ENCODE results near the gene MED20. TPM values are rescaled to one million over a fixed set of nuclear protein-coding genes. Genes with fewer than 3 reads are reported as not detected.

MED20 gene
- total RNA-seq, 1 experiment from 2014 or later: 28.5 TPM

DNA sequence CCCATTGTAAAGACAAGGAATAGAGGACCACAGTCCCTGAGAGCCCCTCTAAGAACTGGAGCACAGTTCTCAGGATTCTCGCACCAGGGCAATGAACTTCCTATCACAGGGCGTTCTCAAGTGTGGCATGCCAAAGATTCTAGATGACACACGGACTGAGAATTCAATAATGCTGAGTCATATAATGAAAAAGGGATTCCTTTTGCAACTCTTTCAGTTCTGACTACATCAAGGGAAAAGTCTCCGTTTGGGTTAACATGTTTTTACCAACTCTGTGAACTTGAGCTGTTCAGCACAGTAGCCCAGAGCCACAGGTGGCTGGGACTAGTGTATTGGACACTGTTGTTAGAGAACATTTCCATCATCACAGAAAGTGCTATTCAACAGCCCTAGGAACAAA, 3.4 kb downstream of the MED20 start:
- ChIA-PET CTCF (no interaction called here), POLR2A (ENCODE audit: unreplicated experiment) (no interaction called here)
- Histone ChIP-seq H3K4me2 (ENCODE audit: low read length) (peak overlapping the region; percentile 63), H3F3A (ENCODE audit: low read length, unreplicated experiment) (peaks cover 4% of the 10 kb centered on the region), H3K9me3 (ENCODE audit: low read length) (no peaks in the 10 kb centered on the region), H3K4me3 (ENCODE audit: low read length) (peak overlapping the region; percentile 37), H3K4me1 (ENCODE audit: insufficient read depth, low read length) (peaks cover 25% of the 10 kb centered on the region), H3K27ac (ENCODE audit: low read length) (peak overlapping the region; percentile 78), H3K9me2 (replicated peaks; ENCODE audit: low read length) (no peaks in the 10 kb centered on the region), H4K20me1 (ENCODE audit: low read length) (no peaks in the 10 kb centered on the region), H3K27me3 (ENCODE audit: low read length) (no peaks in the 10 kb centered on the region), H3K36me3 (ENCODE audit: low read depth, low read length) (peaks cover 18% of the 10 kb centered on the region), H2AFZ (ENCODE audit: low read length) (peak overlapping the region; percentile 8; the same call in 1 of the 2 replicates), H3K9ac (ENCODE audit: low read length) (peak overlapping the region; percentile 30), H3K79me2 (ENCODE audit: low read length) (peaks cover 71% of the 10 kb centered on the region)
- ATAC-seq (peak; percentile 67), DNase-seq (peak; percentile 97)
- no TSS peak for BruUV-seq (replicated peaks)
- intact Hi-C loops (cut with micrococcal nuclease): loop anchor here (1.0 kb wide), 2 partner anchors 22 to 70 kb away; partner anchors contain the start of gene USP49
- TF ChIP-seq EZH2 (IDR thresholded peaks at IDR 0.05; ENCODE audit: low read length, unreplicated experiment): no peak
- TF ChIP-seq, protein P1, sequence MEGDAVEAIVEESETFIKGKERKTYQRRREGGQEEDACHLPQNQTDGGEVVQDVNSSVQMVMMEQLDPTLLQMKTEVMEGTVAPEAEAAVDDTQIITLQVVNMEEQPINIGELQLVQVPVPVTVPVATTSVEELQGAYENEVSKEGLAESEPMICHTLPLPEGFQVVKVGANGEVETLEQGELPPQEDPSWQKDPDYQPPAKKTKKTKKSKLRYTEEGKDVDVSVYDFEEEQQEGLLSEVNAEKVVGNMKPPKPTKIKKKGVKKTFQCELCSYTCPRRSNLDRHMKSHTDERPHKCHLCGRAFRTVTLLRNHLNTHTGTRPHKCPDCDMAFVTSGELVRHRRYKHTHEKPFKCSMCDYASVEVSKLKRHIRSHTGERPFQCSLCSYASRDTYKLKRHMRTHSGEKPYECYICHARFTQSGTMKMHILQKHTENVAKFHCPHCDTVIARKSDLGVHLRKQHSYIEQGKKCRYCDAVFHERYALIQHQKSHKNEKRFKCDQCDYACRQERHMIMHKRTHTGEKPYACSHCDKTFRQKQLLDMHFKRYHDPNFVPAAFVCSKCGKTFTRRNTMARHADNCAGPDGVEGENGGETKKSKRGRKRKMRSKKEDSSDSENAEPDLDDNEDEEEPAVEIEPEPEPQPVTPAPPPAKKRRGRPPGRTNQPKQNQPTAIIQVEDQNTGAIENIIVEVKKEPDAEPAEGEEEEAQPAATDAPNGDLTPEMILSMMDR (conservative IDR thresholded peaks at IDR 0.05; ENCODE audit: low read depth, low read length): no peak
- TF ChIP-seq EZH2phosphoT487 (IDR thresholded peaks at IDR 0.05; ENCODE audit: borderline replicate concordance, low read length): no peak

DNA sequence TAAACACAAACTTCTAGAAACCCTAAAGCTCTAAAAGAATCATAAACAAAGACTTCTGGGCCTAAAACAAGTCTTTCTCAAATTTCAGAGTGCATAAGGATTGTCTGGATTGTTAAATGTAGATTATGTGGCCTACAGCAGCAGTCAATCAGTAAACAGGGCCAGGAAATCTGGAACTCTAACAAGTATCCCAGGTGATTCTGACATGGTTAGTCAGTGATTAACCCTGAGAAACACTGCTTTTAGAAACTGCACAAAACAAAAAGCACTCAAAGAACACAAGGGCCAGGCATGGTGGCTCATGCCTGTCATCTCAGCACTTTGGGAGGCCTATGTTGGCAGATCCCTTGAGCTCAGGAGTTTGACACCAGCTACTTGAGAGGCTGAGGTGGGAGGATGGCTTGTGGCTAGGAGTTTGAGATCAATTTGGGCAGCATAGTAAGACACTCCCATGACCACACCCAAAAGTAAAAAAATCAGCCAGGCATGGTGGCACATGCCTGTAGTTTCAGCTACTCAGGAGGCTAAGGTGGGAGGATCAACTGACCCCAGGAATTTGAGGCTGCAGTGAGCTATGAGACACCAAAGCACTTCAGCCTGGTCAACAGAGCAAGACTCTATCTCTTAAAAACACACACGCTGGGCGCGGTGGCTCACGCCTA, 5.9 kb downstream of the MED20 start:
- intact Hi-C loops (cut with micrococcal nuclease): no loop called here
- ATAC-seq (no peak), DNase-seq (no peak)
- H3K4me3 ChIP-seq (ENCODE audit: low read length): no peak overlapping the region
- no peak overlapping the region for H3K27ac ChIP-seq (ENCODE audit: low read length)
- no peak for TF ChIP-seq EZH2phosphoT487 (IDR thresholded peaks at IDR 0.05; ENCODE audit: borderline replicate concordance, low read length)
- POLR2A ChIA-PET (ENCODE audit: unreplicated experiment): no interaction called here
- BruUV-seq (replicated peaks): no TSS peak
- H4K20me1 ChIP-seq (ENCODE audit: low read length): no peaks in the 10 kb centered on the region
- CTCF ChIA-PET: no interaction called here
- no peak overlapping the region for H3K4me2 ChIP-seq (ENCODE audit: low read length)
- H3K36me3 ChIP-seq (ENCODE audit: low read depth, low read length): peaks cover 18% of the 10 kb centered on the region
- no peaks in the 10 kb centered on the region for H3K9me2 ChIP-seq (replicated peaks; ENCODE audit: low read length)
- no peaks in the 10 kb centered on the region for H3K27me3 ChIP-seq (ENCODE audit: low read length)
- no peak overlapping the region for H2AFZ ChIP-seq (ENCODE audit: low read length)
- no peaks in the 10 kb centered on the region for H3K9me3 ChIP-seq (ENCODE audit: low read length)
- peaks cover 23% of the 10 kb centered on the region for H3K4me1 ChIP-seq (ENCODE audit: insufficient read depth, low read length)
- H3F3A ChIP-seq (ENCODE audit: low read length, unreplicated experiment): peaks cover 4% of the 10 kb centered on the region
- no peak overlapping the region for H3K9ac ChIP-seq (ENCODE audit: low read length)
- H3K79me2 ChIP-seq (ENCODE audit: low read length): peaks cover 57% of the 10 kb centered on the region

DNA sequence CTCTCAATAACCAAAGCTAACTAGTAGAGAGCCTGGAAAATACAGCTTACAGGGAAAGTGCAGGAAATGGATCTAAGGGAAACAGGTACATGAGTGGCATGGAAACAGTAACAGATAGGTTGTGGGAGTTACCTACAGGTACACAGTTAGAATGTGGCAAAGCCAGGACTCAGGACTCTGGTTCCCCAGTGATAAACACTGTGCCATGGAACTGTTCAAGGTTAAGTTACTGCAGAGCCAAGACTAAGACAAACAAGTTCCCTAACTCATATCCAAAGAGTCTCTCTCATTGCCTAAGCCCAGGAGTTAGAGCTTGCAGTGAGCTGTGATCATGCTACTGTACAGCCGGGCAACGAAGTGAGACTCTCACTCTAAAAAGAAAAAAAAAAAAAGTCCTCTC, 6.6 kb downstream of the MED20 start:
- Histone ChIP-seq H4K20me1 (ENCODE audit: low read length) (no peaks in the 10 kb centered on the region), H3K79me2 (ENCODE audit: low read length) (peaks cover 50% of the 10 kb centered on the region), H3K4me2 (ENCODE audit: low read length) (no peak overlapping the region), H3K4me3 (ENCODE audit: low read length) (no peak overlapping the region), H3K9me2 (replicated peaks; ENCODE audit: low read length) (no peaks in the 10 kb centered on the region), H3K27me3 (ENCODE audit: low read length) (no peaks in the 10 kb centered on the region), H3K9me3 (ENCODE audit: low read length) (no peaks in the 10 kb centered on the region), H3K4me1 (ENCODE audit: insufficient read depth, low read length) (peaks cover 16% of the 10 kb centered on the region), H3K9ac (ENCODE audit: low read length) (no peak overlapping the region), H3K27ac (ENCODE audit: low read length) (no peak overlapping the region), H2AFZ (ENCODE audit: low read length) (no peak overlapping the region), H3K36me3 (ENCODE audit: low read depth, low read length) (peaks cover 18% of the 10 kb centered on the region), H3F3A (ENCODE audit: low read length, unreplicated experiment) (peaks cover 4% of the 10 kb centered on the region)
- TF ChIP-seq, protein P1 (conservative IDR thresholded peaks at IDR 0.05; ENCODE audit: low read depth, low read length): no peak
- TF ChIP-seq EZH2phosphoT487 (IDR thresholded peaks at IDR 0.05; ENCODE audit: borderline replicate concordance, low read length): no peak
- TF ChIP-seq EZH2 (IDR thresholded peaks at IDR 0.05; ENCODE audit: low read length, unreplicated experiment): no peak
- DNase-seq (no peak), ATAC-seq (no peak)
- no TSS peak for BruUV-seq (replicated peaks)
- ChIA-PET CTCF (no interaction called here), POLR2A (ENCODE audit: unreplicated experiment) (no interaction called here)
- intact Hi-C loops (cut with micrococcal nuclease): no loop called here

All from PC-3 (cell line).